Measurements from ENCODE around the gene UCN.

GRCh38 chr2:27264753-27265535, 43.3 kb downstream of the UCN start:
- TF ChIP-seq CTCF (IDR thresholded peaks at IDR 0.05; ENCODE audit: insufficient read depth, low read length), result peak; percentile 46
- no peak for TF ChIP-seq POLR2AphosphoS5 (IDR thresholded peaks at IDR 0.05; ENCODE audit: low read depth)

Measured in HL-60 (cell line).